Measurements from ENCODE around the gene TEN1. TPM values are rescaled to one million over a fixed set of nuclear protein-coding genes. Genes with fewer than 3 reads are reported as not detected.

The TEN1 gene
- total and polyA plus RNA-seq, 2 donors (not counting 1 experiment from before 2014, with no cell fraction given), result 19.8 to 34.5 TPM

- WGBS (ENCODE audit: insufficient coverage), result 95% methylated on average over 36 of the region's 36 CpGs
- DNase-seq, result no peak
- CTCF ChIA-PET, result interaction anchor here (0.7 to 5.5 kb wide), 6 partner anchors 9 to 135 kb away, joined by 3 to 35 read pairs (median 6); partner anchors contain the start of gene MRPL38
- H3K27me3 ChIP-seq (replicated peaks in 1 of 4; ENCODE audit: control extremely low read depth in 1 of 4, control insufficient read depth in 3 of 4, insufficient read depth in 4 of 4, low read length in 3 of 4), result no peaks in the 10 kb centered on the region
- H3K36me3 ChIP-seq (replicated peaks in 1 of 2; ENCODE audit: control extremely low read depth in 1 of 2, control insufficient read depth in 1 of 2, extremely low read depth in 1 of 2, insufficient read depth in 2 of 2, low read length in 1 of 2), result no peaks in the 10 kb centered on the region
- Mint-ChIP-seq H3K27me3 (no peaks in the 10 kb centered on the region), H3K9me3 (ENCODE audit: insufficient read depth) (no peaks in the 10 kb centered on the region), H3K4me3 (no peak overlapping the region), H3K4me1 (no peaks in the 10 kb centered on the region), H3K27ac (no peak overlapping the region)
- no peak overlapping the region for H3K27ac ChIP-seq (ENCODE audit: low read length in 2 of 2)
- no peak for TF ChIP-seq CTCF (IDR thresholded peaks at IDR 0.05)
- no peak for TF ChIP-seq EZH2 (IDR thresholded peaks at IDR 0.05; ENCODE audit: borderline replicate concordance, insufficient read depth, low read depth, low read length, poor library complexity, severe bottlenecking)
- POLR2A ChIA-PET, result no interaction called here
- H4K20me1 ChIP-seq (ENCODE audit: control insufficient read depth, insufficient read depth, low read length, poor library complexity, severe bottlenecking), result no peaks in the 10 kb centered on the region
- no peak overlapping the region for H3K4me2 ChIP-seq (replicated peaks; ENCODE audit: low read depth, low read length, poor library complexity, severe bottlenecking)
- intact Hi-C loops (cut with micrococcal nuclease), result loop anchor here (10.0 kb wide), 2 partner anchors 163 to 253 kb away; partner anchors contain the start of gene UNC13D
- H3K4me3 ChIP-seq (ENCODE audit: control extremely low read depth in 1 of 5, extremely low read depth in 1 of 5, insufficient read depth in 1 of 5, low read depth in 2 of 5, low read length in 4 of 5), result no peak overlapping the region
- H3K4me1 ChIP-seq (ENCODE audit: control insufficient read depth in 2 of 2, insufficient read depth in 2 of 2, low read length in 2 of 2), result peaks cover 0 to 3% of the 10 kb centered on the region in 2 donors
- H3K79me2 ChIP-seq (ENCODE audit: control insufficient read depth, insufficient read depth, low read length), result no peaks in the 10 kb centered on the region
- H2AFZ ChIP-seq (ENCODE audit: insufficient read depth, low read depth, low read length, poor library complexity, severe bottlenecking), result no peak overlapping the region
- H3K9ac ChIP-seq (ENCODE audit: low read length), result no peak overlapping the region
- no peaks in the 10 kb centered on the region for H3K9me3 ChIP-seq (ENCODE audit: control extremely low read depth in 1 of 3, control insufficient read depth in 2 of 3, insufficient read depth in 1 of 3, low read length in 2 of 3)
- ATAC-seq (ENCODE audit: low read depth), result no peak
Measured at GRCh38 chr17:76008208-76008607, 29.2 kb downstream of the TEN1 start.

- ChIA-PET POLR2A (no interaction called here), CTCF (interaction anchor here (0.7 to 5.5 kb wide), 7 partner anchors 9 to 262 kb away, joined by 3 to 35 read pairs (median 4); partner anchors contain the start of gene MRPL38)
- no peaks in the 10 kb centered on the region for H3K9me3 Mint-ChIP-seq (ENCODE audit: insufficient read depth)
Measured at GRCh38 chr17:76008630-76009425, 29.8 kb downstream of the TEN1 start.

More at GRCh38 chr17:76008630-76009425, 29.8 kb downstream of the TEN1 start:
- Histone ChIP-seq H3K27me3 (replicated peaks in 1 of 4; ENCODE audit: control extremely low read depth in 1 of 4, control insufficient read depth in 3 of 4, insufficient read depth in 4 of 4, low read length in 3 of 4) (peaks cover 0 to 3% (median 0%) of the 10 kb centered on the region in 4 experiments), H3K4me3 (ENCODE audit: control extremely low read depth in 1 of 5, extremely low read depth in 1 of 5, insufficient read depth in 1 of 5, low read depth in 2 of 5, low read length in 4 of 5) (no peak overlapping the region), H3K4me1 (ENCODE audit: control insufficient read depth in 2 of 2, insufficient read depth in 2 of 2, low read length in 2 of 2) (peaks cover 0 to 3% of the 10 kb centered on the region in 2 donors), H4K20me1 (ENCODE audit: control insufficient read depth, insufficient read depth, low read length, poor library complexity, severe bottlenecking) (no peaks in the 10 kb centered on the region), H3K79me2 (ENCODE audit: control insufficient read depth, insufficient read depth, low read length) (no peaks in the 10 kb centered on the region), H3K4me2 (replicated peaks; ENCODE audit: low read depth, low read length, poor library complexity, severe bottlenecking) (no peak overlapping the region), H2AFZ (ENCODE audit: insufficient read depth, low read depth, low read length, poor library complexity, severe bottlenecking) (no peak overlapping the region), H3K9me3 (ENCODE audit: control extremely low read depth in 1 of 3, control insufficient read depth in 2 of 3, insufficient read depth in 1 of 3, low read length in 2 of 3) (no peaks in the 10 kb centered on the region), H3K9ac (ENCODE audit: low read length) (no peak overlapping the region), H3K36me3 (replicated peaks in 1 of 2; ENCODE audit: control extremely low read depth in 1 of 2, control insufficient read depth in 1 of 2, extremely low read depth in 1 of 2, insufficient read depth in 2 of 2, low read length in 1 of 2) (no peaks in the 10 kb centered on the region), H3K27ac (ENCODE audit: low read length in 2 of 2) (no peak overlapping the region)
- DNase-seq, result no peak
- WGBS (ENCODE audit: insufficient coverage), result 94% methylated on average over 54 of the region's 56 CpGs
- no peaks in the 10 kb centered on the region for H3K4me1 Mint-ChIP-seq
- H3K27me3 Mint-ChIP-seq, result no peaks in the 10 kb centered on the region
- H3K27ac Mint-ChIP-seq, result no peak overlapping the region
- intact Hi-C loops (cut with micrococcal nuclease), result loop anchor here (10.0 kb wide), 2 partner anchors 164 to 254 kb away; partner anchors contain the start of gene UNC13D
- TF ChIP-seq CTCF (IDR thresholded peaks at IDR 0.05), result no peak
- no peak for TF ChIP-seq EZH2 (IDR thresholded peaks at IDR 0.05; ENCODE audit: borderline replicate concordance, insufficient read depth, low read depth, low read length, poor library complexity, severe bottlenecking)
- no peak overlapping the region for H3K4me3 Mint-ChIP-seq
- ATAC-seq (ENCODE audit: low read depth), result no peak
